GM23248 (cell line): ENCODE measurements around the gene ALPI. TPM values are rescaled to one million over a fixed set of nuclear protein-coding genes. Genes with fewer than 3 reads are reported as not detected.

ENCODE experiments used
- DNase-seq: peaks from one replicate; pipeline ENCODE4 v3.0.0-alpha.2; 2015
- H2AFZ ChIP-seq: fragments of 200-600 bp; sonication (generic); 2 replicates; pipeline ENCODE4 v1.6.1; 2016; ENCODE audit warnings: antibody characterized with exemption
- H3F3A ChIP-seq: fragments of 200-600 bp; sonication (generic); 2 replicates; pipeline ENCODE4 v1.6.1; 2016; ENCODE audit warnings: mild to moderate bottlenecking, antibody characterized with exemption, mixed run types; ENCODE audit not compliant: insufficient read depth
- H3K27ac ChIP-seq: fragments of 200-600 bp; sonication (generic); 2 replicates; pipeline ENCODE4 v1.5.1; 2016; ENCODE audit warnings: mild to moderate bottlenecking
- H3K27me3 ChIP-seq: fragments of 200-600 bp; sonication (generic); replicated peaks from 2 replicates; pipeline ENCODE4 v1.6.1; 2016; ENCODE audit warnings: mild to moderate bottlenecking; ENCODE audit not compliant: insufficient read depth
- H3K36me3 ChIP-seq: fragments of 200-600 bp; sonication (generic); 2 replicates; pipeline ENCODE4 v1.6.1; 2016; ENCODE audit warnings: low read depth, mild to moderate bottlenecking
- H3K4me1 ChIP-seq: fragments of 200-600 bp; sonication (generic); 2 replicates; pipeline ENCODE4 v1.6.1; 2016; ENCODE audit warnings: mild to moderate bottlenecking; ENCODE audit not compliant: insufficient read depth
- H3K4me2 ChIP-seq: fragments of 200-600 bp; sonication (generic); one replicate; pipeline ENCODE4 v1.6.1; 2016; ENCODE audit warnings: mild to moderate bottlenecking; ENCODE audit not compliant: unreplicated experiment
- H3K4me3 ChIP-seq: fragments of 200-600 bp; sonication (generic); 2 replicates; pipeline ENCODE4 v1.5.1; 2016; ENCODE audit warnings: mild to moderate bottlenecking
- H3K79me2 ChIP-seq: fragments of 200-600 bp; sonication (generic); 2 replicates; pipeline ENCODE4 v1.6.1; 2016; ENCODE audit warnings: mild to moderate bottlenecking; ENCODE audit not compliant: insufficient read depth
- H3K9ac ChIP-seq: fragments of 200-600 bp; sonication (generic); 2 replicates; pipeline ENCODE4 v1.6.1; 2016; ENCODE audit warnings: mild to moderate bottlenecking
- H3K9me2 ChIP-seq: fragments of 200-600 bp; sonication (generic); 2 replicates; pipeline ENCODE4 v1.6.1; 2016; ENCODE audit warnings: mixed run types, mild to moderate bottlenecking, moderate library complexity; ENCODE audit not compliant: insufficient read depth
- H3K9me3 ChIP-seq: fragments of 200-600 bp; sonication (generic); one replicate; pipeline ENCODE4 v1.6.1; 2017; ENCODE audit warnings: low read depth
- H4K20me1 ChIP-seq: fragments of 200-600 bp; sonication (generic); 2 replicates; pipeline ENCODE4 v1.6.0; 2016; ENCODE audit not compliant: insufficient read depth
- EZH2 ChIP-seq: fragments of 200-600 bp; sonication (generic); IDR thresholded peaks from 2 replicates; pipeline ENCODE4 v1.6.1; 2018; ENCODE audit warnings: antibody characterized with exemption, mild to moderate bottlenecking; ENCODE audit not compliant: insufficient read depth, poor library complexity, severe bottlenecking
- EZH2phosphoT487 ChIP-seq: fragments of 200-600 bp; sonication (generic); IDR thresholded peaks from 2 replicates; pipeline ENCODE4 v1.6.1; 2018; ENCODE audit warnings: antibody characterized with exemption, moderate library complexity, mild to moderate bottlenecking, low read depth; ENCODE audit not compliant: insufficient read depth
- WGBS, 2 experiments: methylation state at CpG; one replicate each; pipeline ENCODE4 v1.1.6; 2015 to 2017; ENCODE audit warnings: low lambda C conversion rate in 2 of 2, low coverage in 1 of 2; ENCODE audit errors: missing lambda C conversion rate in 2 of 2; 5-methylcytosine and 5-hydroxymethylcytosine counted together
- in situ Hi-C: fragments of 300-500 bp; cut with MboI; formaldehyde crosslinking; loops from 2 replicates; pipeline ENCODE4 v1.15.0; 2020
- polyA plus RNA-seq: library from polyadenylated mRNA; unstranded; fragments of >200 nt; fragmentation: Nextera tagmentation; extraction: Ambion mirVana; gene quantifications from 2 replicates; pipeline ENCODE4 v1.2.1, GENCODE V29; 2016
- total RNA-seq: library from RNA; depleted of rRNA; stranded (reverse); fragments of >200 nt; shearing (Covaris generic); gene quantifications from 2 replicates; pipeline ENCODE4 v1.2.3, GENCODE V29; 2014

The ALPI gene
- total and polyA plus RNA-seq, 2 experiments from 2014 or later: not detected

- H3K9me3 ChIP-seq: no peaks in the 10 kb centered on the region
- 61 to 66% methylated on average over 10 of the region's 10 CpGs for WGBS, 2 experiments
- H3K79me2 ChIP-seq: no peaks in the 10 kb centered on the region
- no peaks in the 10 kb centered on the region for H3K4me1 ChIP-seq
- no peaks in the 10 kb centered on the region for H3K36me3 ChIP-seq
- peaks cover 30% of the 10 kb centered on the region for H3K27me3 ChIP-seq
- in situ Hi-C loops: no loop called here
- no peak overlapping the region for H3K4me2 ChIP-seq
- no peak for DNase-seq
- no peaks in the 10 kb centered on the region for H3F3A ChIP-seq
- no peaks in the 10 kb centered on the region for H3K9me2 ChIP-seq
- H3K4me3 ChIP-seq: no peak overlapping the region
- H3K27ac ChIP-seq: no peak overlapping the region
- no peaks in the 10 kb centered on the region for H4K20me1 ChIP-seq
- no peak overlapping the region for H3K9ac ChIP-seq
- TF ChIP-seq EZH2phosphoT487 (no peak), EZH2 (no peak)
- H2AFZ ChIP-seq: no peak overlapping the region
These were observed 27.5 kb downstream of the ALPI start for GRCh38 chr2:232483311-232483922.

GRCh38 chr2:232483923-232484627 is 28.1 kb downstream of the ALPI start:
- Histone ChIP-seq H4K20me1 (no peaks in the 10 kb centered on the region), H3K4me3 (no peak overlapping the region), H3K27ac (no peak overlapping the region), H3K79me2 (no peaks in the 10 kb centered on the region), H3K4me1 (no peaks in the 10 kb centered on the region), H3K27me3 (peaks cover 37% of the 10 kb centered on the region), H2AFZ (no peak overlapping the region), H3K36me3 (no peaks in the 10 kb centered on the region), H3F3A (no peaks in the 10 kb centered on the region), H3K4me2 (no peak overlapping the region), H3K9me3 (no peaks in the 10 kb centered on the region), H3K9me2 (no peaks in the 10 kb centered on the region), H3K9ac (no peak overlapping the region)
- no peak for DNase-seq
- no peak for TF ChIP-seq EZH2
- no peak for TF ChIP-seq EZH2phosphoT487
- 69% methylated on average over 18 to 19 of the region's 19 CpGs for WGBS, 2 experiments
- in situ Hi-C loops: no loop called here

GRCh38 chr2:232484628-232485347 is 28.8 kb downstream of the ALPI start:
- Histone ChIP-seq H3K27ac (no peak overlapping the region), H2AFZ (no peak overlapping the region), H3K9me2 (no peaks in the 10 kb centered on the region), H3K9ac (no peak overlapping the region), H3K27me3 (peaks cover 37% of the 10 kb centered on the region), H3K36me3 (no peaks in the 10 kb centered on the region), H3K4me3 (no peak overlapping the region), H3K79me2 (no peaks in the 10 kb centered on the region), H3K9me3 (no peaks in the 10 kb centered on the region), H3F3A (no peaks in the 10 kb centered on the region), H3K4me1 (no peaks in the 10 kb centered on the region), H4K20me1 (no peaks in the 10 kb centered on the region), H3K4me2 (no peak overlapping the region)
- DNase-seq: no peak
- TF ChIP-seq EZH2phosphoT487: no peak
- TF ChIP-seq EZH2: no peak
- in situ Hi-C loops: no loop called here
- WGBS, 2 experiments: 51 to 54% methylated on average over 11 to 12 of the region's 12 CpGs

GRCh38 chr2:232485348-232485756 is 29.4 kb downstream of the ALPI start:
- Histone ChIP-seq H3K27me3 (peaks cover 37% of the 10 kb centered on the region), H3K36me3 (no peaks in the 10 kb centered on the region), H3K4me1 (no peaks in the 10 kb centered on the region), H3K4me3 (no peak overlapping the region), H3F3A (no peaks in the 10 kb centered on the region), H3K4me2 (no peak overlapping the region), H4K20me1 (no peaks in the 10 kb centered on the region), H3K9ac (no peak overlapping the region), H3K79me2 (no peaks in the 10 kb centered on the region), H3K9me3 (no peaks in the 10 kb centered on the region), H3K27ac (no peak overlapping the region), H3K9me2 (no peaks in the 10 kb centered on the region), H2AFZ (no peak overlapping the region)
- WGBS, 2 experiments: 6 to 7% methylated on average over 13 to 22 of the region's 22 CpGs
- DNase-seq: no peak
- in situ Hi-C loops: no loop called here
- peak; percentile 67 for TF ChIP-seq EZH2
- no peak for TF ChIP-seq EZH2phosphoT487
